ENCODE measurements around the gene DENND2C.

Gene DENND2C

GRCh38 chr1:114701931-114702330 is 32.1 kb upstream of the DENND2C start:
- Histone ChIP-seq H3K27me3 (no peaks in the 10 kb centered on the region), H3K36me3 (peaks cover 16 to 20% (median 16%) of the 10 kb centered on the region in 3 donors), H3K4me1 (no peaks in the 10 kb centered on the region), H3K4me3 (no peak overlapping the region), H3K27ac (no peak overlapping the region), H3K9me3 (no peaks in the 10 kb centered on the region)
- intact Hi-C loops (cut with DNase I; ENCODE audit: low total_unique reads), result no loop called here
- TF ChIP-seq CTCF (IDR thresholded peaks at IDR 0.05), result no peak
- no peak for DNase-seq

DNA sequence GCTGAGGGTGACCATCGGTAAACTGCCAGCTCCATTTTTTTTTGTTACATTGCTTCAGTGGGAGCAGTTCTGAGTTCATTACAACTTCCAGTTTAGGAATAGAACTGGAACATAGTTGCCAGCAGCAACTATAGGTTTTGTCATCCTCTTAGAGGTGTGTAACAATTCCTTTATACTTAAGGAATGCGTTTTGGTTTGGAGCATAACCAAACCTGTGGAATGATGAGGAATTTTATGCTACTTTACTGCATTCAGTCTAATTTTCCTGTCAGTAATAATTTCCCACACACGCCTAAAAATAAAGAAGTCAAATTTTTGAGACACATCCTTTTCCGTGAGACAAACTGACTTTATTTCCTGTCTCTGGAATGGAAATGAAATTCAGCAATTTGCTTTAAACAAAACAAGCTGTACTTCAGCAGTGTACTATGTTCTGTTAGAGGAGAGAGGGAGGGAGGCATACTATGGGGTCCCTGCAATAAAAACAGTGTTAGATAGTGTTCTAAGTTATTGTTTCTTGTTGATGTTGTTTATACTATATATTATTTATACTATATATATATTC is 30.3 kb upstream of the DENND2C start:
- no peaks in the 10 kb centered on the region for H3K9me3 ChIP-seq
- no peak overlapping the region for H3K27ac ChIP-seq
- H3K27me3 ChIP-seq, result no peaks in the 10 kb centered on the region
- intact Hi-C loops (cut with DNase I; ENCODE audit: low total_unique reads), result no loop called here
- peaks cover 0 to 4% (median 3%) of the 10 kb centered on the region in 3 donors for H3K36me3 ChIP-seq
- TF ChIP-seq CTCF (IDR thresholded peaks at IDR 0.05), result no peak
- H3K4me1 ChIP-seq, result no peaks in the 10 kb centered on the region
- DNase-seq, result no peak
- H3K4me3 ChIP-seq, result no peak overlapping the region

DNA sequence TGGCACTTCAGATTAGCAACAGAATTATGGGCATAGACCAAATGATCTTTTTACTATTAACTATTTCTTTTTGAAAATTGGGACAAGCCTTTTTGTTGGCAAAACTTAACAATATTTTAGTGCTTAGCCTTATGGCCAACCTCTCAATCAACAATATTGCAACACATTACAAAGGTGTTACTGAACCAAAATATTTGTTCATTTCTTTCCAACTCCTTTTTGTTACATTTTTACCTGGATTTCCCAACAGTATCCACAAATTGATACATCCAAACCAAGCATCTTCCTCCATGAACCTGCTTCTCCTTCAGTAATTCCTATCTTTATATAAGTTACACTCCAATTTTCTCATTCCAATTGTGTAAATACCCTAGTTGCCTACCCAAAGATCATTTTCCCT is 27.0 kb upstream of the DENND2C start:
- no peaks in the 10 kb centered on the region for H3K36me3 ChIP-seq
- no peak for TF ChIP-seq CTCF (IDR thresholded peaks at IDR 0.05)
- intact Hi-C loops (cut with DNase I; ENCODE audit: low total_unique reads), result no loop called here

DNA sequence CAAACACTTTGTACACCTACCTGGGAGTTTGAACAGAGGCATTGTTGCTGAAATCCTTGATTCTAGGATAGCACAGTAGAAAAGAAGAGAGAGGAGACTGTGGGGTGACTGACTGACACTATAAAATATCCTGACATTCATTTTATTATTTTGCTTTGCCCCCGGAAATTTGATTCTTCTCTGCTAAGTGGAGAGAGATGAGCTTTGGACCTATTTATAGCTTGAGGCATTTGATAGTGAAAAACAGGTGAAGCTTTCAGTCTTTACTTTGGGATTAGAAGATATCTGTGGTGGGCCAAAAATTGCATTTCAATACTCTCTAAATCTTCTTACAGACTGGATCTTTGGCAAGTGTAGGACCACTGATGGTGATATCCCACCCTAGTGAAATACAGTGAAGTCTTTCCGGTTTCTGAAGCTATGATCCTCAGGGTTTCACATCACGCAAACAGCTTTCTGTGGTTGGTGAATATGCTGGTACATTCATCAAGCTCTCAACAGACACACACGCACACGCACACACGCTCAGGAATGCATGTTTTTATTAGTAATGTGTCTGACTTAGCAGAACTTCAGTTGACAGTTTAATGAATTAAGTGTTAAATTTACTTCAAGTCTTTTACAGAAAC is 25.7 kb upstream of the DENND2C start, which contains the start of gene AMPD1:
TSS of gene AMPD1 (minus strand) at position 117 of the 629 bp plus-strand sequence. CDS start at position 42, 75 bp downstream.
- intact Hi-C loops (cut with DNase I; ENCODE audit: low total_unique reads), result no loop called here

More for the DNA sequence above, 27.0 kb upstream of the DENND2C start:
- H3K4me1 ChIP-seq, result no peaks in the 10 kb centered on the region
- H3K27ac ChIP-seq, result no peak overlapping the region
- no peaks in the 10 kb centered on the region for H3K27me3 ChIP-seq
- H3K9me3 ChIP-seq, result no peaks in the 10 kb centered on the region
- no peak overlapping the region for H3K4me3 ChIP-seq
- DNase-seq, result no peak

GRCh38 chr1:114694540-114695310 is 24.9 kb upstream of the DENND2C start:
- no peak overlapping the region for H3K27ac ChIP-seq
- H3K4me1 ChIP-seq, result no peaks in the 10 kb centered on the region
- no peak for TF ChIP-seq CTCF (IDR thresholded peaks at IDR 0.05)
- H3K9me3 ChIP-seq, result no peaks in the 10 kb centered on the region
- H3K27me3 ChIP-seq, result no peaks in the 10 kb centered on the region
- H3K4me3 ChIP-seq, result no peak overlapping the region
- no peaks in the 10 kb centered on the region for H3K36me3 ChIP-seq
- intact Hi-C loops (cut with DNase I; ENCODE audit: low total_unique reads), result no loop called here
- no peak for DNase-seq

More for the DNA sequence above, 25.7 kb upstream of the DENND2C start, which contains the start of gene AMPD1:
- Histone ChIP-seq H3K27ac (no peak within 1 kb of the TSS), H3K9me3 (no peaks in the 10 kb centered on the region), H3K36me3 (no peaks in the 10 kb centered on the region), H3K27me3 (no peaks in the 10 kb centered on the region), H3K4me1 (no peaks in the 10 kb centered on the region), H3K4me3 (no peak within 1 kb of the TSS)
- TF ChIP-seq CTCF (IDR thresholded peaks at IDR 0.05), result no peak
- no peak for DNase-seq
